Measurements from ENCODE around the gene ADAM15. TPM values are rescaled to one million over a fixed set of nuclear protein-coding genes. Genes with fewer than 3 reads are reported as not detected.

The ADAM15 gene
- polyA plus RNA-seq, 1 donor from 2014 or later: 8.0 TPM

DNA sequence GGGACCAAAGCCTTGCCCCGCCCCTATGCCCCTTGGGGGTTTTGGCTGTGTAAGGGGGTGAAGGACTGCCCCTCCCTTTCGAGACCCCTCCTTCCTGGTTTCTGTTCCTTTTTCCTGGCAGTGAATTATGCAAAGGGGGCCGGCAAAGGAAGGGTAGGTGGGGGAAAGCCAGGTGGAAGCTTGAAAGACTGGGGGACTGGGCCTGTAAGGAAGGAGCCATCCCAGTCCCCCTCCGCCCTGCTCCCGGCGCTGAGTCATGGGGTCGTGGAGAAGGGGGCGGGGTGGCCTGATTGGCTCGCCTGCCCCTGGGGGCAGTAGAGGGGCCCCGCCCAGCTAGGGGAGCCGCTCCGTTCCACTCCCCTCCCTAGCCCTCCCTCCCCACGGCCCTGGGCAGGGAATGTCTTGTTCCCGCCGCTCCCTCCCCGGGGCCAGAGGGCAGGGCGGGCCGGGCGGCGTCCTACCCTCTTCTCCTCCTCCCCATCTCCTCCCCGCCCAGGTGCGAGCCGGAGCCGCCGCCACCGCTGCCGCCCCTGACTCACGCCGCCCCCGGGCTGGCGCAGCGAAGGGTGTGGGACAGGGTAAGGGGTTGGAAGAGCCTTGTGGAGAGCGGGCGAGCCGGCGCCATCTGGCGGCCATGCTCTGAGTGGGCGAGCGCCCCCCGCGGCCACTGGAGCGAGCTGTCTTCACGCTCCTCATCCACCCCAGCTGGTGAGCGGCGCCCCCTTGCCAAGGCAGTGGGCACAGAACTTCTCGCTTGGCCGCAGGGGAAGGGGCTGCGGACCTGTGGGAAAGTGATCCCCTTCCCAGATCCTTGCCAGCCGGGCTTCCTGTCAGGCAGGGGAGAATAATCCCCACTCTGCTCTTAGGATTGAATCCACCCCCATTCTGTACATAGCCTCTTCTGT, 33.8 kb upstream of the ADAM15 start:
- Mint-ChIP-seq H3K9me3 (no peaks in the 10 kb centered on the region), H3K36me3 (peaks cover 2% of the 10 kb centered on the region), H3K4me1 (peaks cover 25 to 38% (median 30%) of the 10 kb centered on the region in 3 donors), H3K4me3 (peak overlapping the region; percentile 76 to 91 (median 90)), H3K27ac (peak overlapping the region; percentile 78 to 93 (median 87)), H3K27me3 (no peaks in the 10 kb centered on the region)

DNA sequence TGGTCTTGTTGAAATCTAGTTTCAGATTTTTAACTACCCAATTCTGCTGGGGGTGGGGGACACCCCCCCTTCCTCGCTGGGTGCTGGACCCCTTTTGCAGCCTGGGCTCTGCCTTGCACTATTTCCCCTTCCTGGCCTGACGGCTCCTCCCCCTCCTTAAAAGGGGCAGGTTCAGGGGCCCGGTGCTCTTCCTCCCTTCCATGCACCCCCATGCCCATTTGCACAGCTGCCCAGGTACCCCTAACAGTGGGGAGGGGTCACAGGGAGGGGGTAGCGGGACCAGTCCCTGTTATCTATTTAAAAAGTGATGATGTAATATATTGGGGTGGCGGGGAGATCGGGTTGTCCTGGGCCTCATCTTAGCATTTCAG, 33.2 kb upstream of the ADAM15 start:
- H3K27me3 Mint-ChIP-seq: no peaks in the 10 kb centered on the region
- H3K4me1 Mint-ChIP-seq: peaks cover 18 to 32% (median 30%) of the 10 kb centered on the region in 3 donors
- peaks cover 2% of the 10 kb centered on the region for H3K36me3 Mint-ChIP-seq
- H3K9me3 Mint-ChIP-seq: no peaks in the 10 kb centered on the region
- peak overlapping the region; percentile 76 to 81 (median 78) for H3K27ac Mint-ChIP-seq
- H3K4me3 Mint-ChIP-seq: peak overlapping the region; percentile 76 to 91 (median 90)

DNA sequence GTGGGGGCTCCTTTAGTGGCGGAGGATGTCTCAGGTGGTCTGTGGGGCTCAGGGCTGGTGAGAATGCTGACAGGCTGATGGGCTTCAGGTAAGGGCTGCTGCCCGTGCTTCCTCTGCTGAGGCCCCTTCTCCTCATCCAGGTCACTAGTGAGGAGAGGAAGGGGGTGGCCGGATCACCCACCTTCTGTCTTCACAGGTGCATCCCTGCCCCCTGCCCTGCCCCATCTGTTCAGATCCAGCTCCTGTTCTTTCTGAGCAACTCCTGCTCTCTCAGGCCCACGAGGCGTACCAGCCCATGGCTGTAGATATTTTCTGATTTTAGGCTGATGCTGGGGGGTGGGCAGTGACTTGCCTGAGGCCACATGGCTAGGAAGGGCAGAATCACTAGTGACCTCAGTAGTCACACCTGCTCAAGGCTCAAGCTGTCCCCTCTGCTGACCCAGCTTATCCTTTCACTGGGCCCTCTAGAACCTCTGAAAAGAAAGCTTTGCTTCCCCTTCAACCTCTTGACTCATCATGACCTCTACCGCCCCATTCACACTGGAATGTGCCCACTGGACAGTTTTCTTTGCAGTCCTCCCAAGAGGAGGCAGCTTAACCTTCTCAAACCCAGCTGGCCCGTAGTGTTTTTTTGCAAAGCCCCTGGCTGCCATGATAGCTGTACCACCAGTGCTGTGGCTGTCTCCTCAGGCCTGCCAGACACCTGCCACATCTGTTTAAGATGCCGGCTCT, 32.3 kb upstream of the ADAM15 start:
- peaks cover 2% of the 10 kb centered on the region for H3K36me3 Mint-ChIP-seq
- no peaks in the 10 kb centered on the region for H3K27me3 Mint-ChIP-seq
- H3K4me1 Mint-ChIP-seq: peaks cover 14 to 28% (median 27%) of the 10 kb centered on the region in 3 donors
- peak overlapping the region in 3 of 4 donors; percentile 53 to 77 (median 74) for H3K4me3 Mint-ChIP-seq
- no peaks in the 10 kb centered on the region for H3K9me3 Mint-ChIP-seq
- H3K27ac Mint-ChIP-seq: peak overlapping the region; percentile 49 to 69 (median 59)

DNA sequence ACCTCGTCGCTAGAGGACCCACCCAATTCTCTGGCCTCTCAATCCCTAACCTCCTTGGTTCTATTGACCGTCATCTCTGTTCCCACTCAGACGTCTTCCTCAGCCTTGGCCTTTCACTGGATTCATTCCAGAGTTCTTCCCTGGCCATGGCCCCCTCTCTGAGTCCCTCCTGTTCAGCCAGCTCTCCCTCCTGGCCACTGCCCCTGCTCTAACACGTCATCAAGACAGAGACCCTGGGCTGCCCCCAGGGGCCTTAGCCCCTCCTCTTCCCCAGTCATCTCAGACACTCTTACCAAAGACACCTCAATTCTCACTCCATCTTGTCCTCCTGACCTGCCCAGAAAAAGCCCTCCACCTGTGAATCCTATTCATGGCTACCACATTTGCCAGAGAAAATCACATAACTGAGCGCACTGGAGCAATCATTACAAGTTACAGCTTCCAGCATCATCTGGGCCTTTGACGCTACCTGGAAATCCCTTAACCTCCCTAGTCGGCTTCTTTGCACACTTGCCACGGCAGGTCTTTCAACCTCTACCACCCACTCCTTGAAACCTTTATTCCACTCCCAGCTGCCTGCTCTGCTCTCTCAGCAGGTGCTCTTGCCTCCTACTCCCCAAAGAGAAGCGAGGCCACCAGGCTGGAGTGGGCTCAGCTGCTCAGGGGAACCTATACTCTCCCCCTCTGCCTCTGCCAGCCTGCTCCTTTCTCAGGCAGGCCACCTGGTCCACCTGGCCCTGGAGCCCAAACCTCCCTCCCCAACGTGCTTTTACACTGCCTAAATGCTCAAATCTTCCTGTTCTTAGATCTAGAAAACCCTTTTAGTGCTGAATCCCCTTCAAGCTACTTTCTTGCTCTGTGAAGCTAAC, 31.5 kb upstream of the ADAM15 start:
- H3K4me1 Mint-ChIP-seq: peaks cover 7 to 22% (median 19%) of the 10 kb centered on the region in 3 donors
- H3K27ac Mint-ChIP-seq: peak overlapping the region; percentile 49 to 69 (median 59)
- H3K4me3 Mint-ChIP-seq: peak overlapping the region in 3 of 4 donors; percentile 23 to 77 (median 53)
- H3K9me3 Mint-ChIP-seq: no peaks in the 10 kb centered on the region
- H3K27me3 Mint-ChIP-seq: no peaks in the 10 kb centered on the region
- H3K36me3 Mint-ChIP-seq: peaks cover 2% of the 10 kb centered on the region

DNA sequence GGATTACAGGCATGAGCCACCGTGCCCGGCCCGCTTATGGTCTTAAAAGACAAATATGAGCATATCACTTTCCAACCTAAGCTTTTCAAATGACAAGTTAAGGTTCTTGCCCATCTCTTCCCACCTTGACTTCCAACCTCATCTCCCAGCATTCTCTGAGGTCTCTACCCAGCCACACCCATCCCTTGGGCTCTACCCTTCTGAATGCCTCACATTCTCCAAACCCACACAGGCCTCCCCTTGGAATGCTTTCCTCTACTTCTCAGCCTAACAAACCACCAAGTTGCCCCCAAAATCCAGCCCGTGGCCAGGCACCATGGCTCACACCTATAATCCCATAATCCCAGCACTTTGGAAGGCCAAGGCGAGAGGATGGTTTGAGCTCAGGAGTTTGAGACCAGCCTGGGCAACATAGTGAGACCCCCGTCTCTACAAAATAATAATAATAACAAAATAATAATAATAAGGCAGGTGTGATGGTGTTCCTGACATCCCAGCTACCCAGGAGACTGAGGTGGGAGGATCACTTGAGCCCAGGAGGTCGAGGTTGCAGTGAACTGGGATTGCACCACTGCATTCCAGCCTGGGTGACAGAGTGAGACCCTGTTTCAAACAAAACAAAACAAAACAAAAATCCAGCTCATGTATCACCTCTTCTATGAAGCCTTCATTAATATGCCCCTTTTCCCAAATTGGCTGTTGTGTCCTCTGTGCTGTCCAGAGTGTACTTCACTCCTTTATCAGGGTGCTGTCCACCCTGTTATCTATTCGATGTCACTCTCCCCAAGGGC, 28.8 kb upstream of the ADAM15 start:
- Mint-ChIP-seq H3K27me3 (no peaks in the 10 kb centered on the region), H3K36me3 (peaks cover 2% of the 10 kb centered on the region), H3K4me1 (peaks cover 0 to 9% (median 7%) of the 10 kb centered on the region in 3 donors), H3K4me3 (no peak overlapping the region), H3K9me3 (no peaks in the 10 kb centered on the region), H3K27ac (peak overlapping the region in 2 of 3 donors; percentile 45 to 82)

DNA sequence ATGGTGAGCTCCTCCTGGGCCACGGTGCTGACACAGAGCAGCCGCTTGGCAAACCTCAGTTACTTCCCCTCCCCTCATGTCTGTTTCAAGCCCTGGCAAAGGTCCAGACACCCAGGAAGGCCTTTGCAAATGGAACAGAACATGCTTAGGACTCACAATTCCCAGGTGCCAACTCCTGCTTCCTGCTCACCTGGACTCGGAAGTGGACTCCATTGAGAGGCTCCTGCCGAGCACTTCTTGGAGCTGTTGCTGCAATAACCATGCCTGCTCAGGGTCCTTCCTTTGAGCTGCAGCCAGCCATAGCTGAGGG, 28.2 kb upstream of the ADAM15 start:
- Mint-ChIP-seq H3K4me1 (peaks cover 0 to 7% (median 6%) of the 10 kb centered on the region in 3 donors), H3K27ac (peak overlapping the region in 2 of 3 donors; percentile 45 to 82), H3K36me3 (peaks cover 2% of the 10 kb centered on the region), H3K9me3 (no peaks in the 10 kb centered on the region), H3K27me3 (no peaks in the 10 kb centered on the region), H3K4me3 (no peak overlapping the region)

DNA sequence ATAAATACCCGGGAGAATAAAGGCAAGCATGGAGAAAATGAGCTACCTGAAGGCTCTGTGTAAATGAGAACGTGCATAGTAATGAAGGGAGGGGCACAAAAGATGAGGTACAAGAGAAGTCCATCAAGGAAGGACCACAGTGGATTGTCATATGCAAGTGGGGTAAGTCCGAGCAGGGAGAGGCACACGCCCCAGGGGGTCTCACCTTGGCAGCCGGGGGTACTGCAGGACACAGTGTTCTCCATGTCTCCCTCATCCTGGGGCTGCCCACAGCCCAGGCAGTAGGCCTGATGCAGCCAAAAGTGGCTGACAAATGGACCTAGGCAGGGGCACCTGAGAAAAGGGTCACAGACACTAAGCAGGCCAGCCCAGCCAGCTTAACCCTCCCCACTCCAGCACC, 27.5 kb upstream of the ADAM15 start:
- H3K4me3 Mint-ChIP-seq: no peak overlapping the region
- H3K4me1 Mint-ChIP-seq: peaks cover 0 to 7% (median 2%) of the 10 kb centered on the region in 3 donors
- peaks cover 2% of the 10 kb centered on the region for H3K36me3 Mint-ChIP-seq
- H3K27ac Mint-ChIP-seq: no peak overlapping the region
- no peaks in the 10 kb centered on the region for H3K27me3 Mint-ChIP-seq
- no peaks in the 10 kb centered on the region for H3K9me3 Mint-ChIP-seq

DNA sequence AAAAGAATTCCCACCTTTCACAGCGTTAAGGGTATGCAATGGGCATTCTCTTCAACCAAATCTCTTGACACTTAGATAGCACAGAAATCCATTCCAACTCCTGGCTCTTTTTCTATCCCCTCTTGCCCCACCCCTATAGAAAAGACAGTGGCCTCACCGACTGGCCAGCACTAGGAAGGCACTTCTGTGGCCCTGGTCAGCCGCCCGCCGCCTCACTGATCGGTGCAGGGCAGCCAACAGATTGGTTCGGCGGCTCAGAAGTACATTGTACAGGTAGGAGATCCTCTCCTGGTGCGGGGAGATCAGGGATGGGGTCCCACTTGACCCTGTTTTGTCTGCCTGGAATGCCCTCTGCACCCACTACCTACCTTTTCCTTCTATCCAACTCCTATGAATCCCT, 26.8 kb upstream of the ADAM15 start:
- peaks cover 0 to 7% (median 2%) of the 10 kb centered on the region in 3 donors for H3K4me1 Mint-ChIP-seq
- H3K9me3 Mint-ChIP-seq: no peaks in the 10 kb centered on the region
- H3K36me3 Mint-ChIP-seq: peaks cover 2% of the 10 kb centered on the region
- peaks cover 1% of the 10 kb centered on the region for H3K27me3 Mint-ChIP-seq
- no peak overlapping the region for H3K27ac Mint-ChIP-seq
- no peak overlapping the region for H3K4me3 Mint-ChIP-seq

DNA sequence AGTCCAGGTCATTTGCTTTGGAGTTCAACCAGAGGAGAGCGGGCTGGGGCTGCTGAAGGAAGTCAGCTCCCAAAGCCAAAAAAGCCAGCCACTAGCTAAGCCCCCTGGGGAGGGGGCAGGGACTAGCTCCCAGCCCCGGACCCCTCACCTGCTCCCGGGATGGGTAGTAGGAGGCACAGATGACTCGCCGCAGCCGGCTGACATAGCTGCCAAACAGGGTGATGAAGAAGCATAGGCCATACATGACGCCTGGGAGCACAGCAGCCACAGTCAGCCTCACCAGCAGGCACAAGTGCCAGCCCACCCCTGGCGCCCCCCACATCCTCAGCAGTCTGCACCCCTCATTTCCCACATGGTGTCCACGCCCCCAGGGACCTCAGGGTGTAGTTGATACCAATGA, 25.0 kb upstream of the ADAM15 start:
- H3K36me3 Mint-ChIP-seq: no peaks in the 10 kb centered on the region
- H3K4me1 Mint-ChIP-seq: peaks cover 0 to 5% (median 0%) of the 10 kb centered on the region in 3 donors
- H3K4me3 Mint-ChIP-seq: no peak overlapping the region
- H3K9me3 Mint-ChIP-seq: no peaks in the 10 kb centered on the region
- H3K27ac Mint-ChIP-seq: no peak overlapping the region
- peaks cover 1% of the 10 kb centered on the region for H3K27me3 Mint-ChIP-seq

DNA sequence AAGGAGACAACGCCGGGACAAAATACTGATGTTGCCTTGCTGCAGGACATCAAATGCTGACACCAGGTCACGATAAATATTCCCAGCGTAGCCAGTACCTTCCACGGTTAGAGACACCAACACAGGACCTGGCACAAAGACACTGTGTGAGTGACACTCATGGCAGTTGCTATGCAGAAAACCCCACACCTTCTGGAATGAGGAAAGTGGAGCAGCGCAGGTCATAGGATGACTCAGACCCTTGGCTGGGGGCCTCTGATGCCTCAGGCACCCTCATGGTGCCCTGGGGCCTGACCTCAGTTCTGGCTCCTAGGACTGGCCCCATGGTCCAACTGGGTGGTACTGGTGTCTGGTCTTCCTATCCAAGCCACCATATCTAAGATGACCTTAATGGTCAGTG, 24.5 kb upstream of the ADAM15 start:
- H3K27ac Mint-ChIP-seq: peak overlapping the region in 1 of 3 donors; percentile 31
- no peaks in the 10 kb centered on the region for H3K9me3 Mint-ChIP-seq
- H3K27me3 Mint-ChIP-seq: peaks cover 1% of the 10 kb centered on the region
- no peaks in the 10 kb centered on the region for H3K36me3 Mint-ChIP-seq
- H3K4me1 Mint-ChIP-seq: peaks cover 0 to 5% (median 0%) of the 10 kb centered on the region in 3 donors
- no peak overlapping the region for H3K4me3 Mint-ChIP-seq

DNA sequence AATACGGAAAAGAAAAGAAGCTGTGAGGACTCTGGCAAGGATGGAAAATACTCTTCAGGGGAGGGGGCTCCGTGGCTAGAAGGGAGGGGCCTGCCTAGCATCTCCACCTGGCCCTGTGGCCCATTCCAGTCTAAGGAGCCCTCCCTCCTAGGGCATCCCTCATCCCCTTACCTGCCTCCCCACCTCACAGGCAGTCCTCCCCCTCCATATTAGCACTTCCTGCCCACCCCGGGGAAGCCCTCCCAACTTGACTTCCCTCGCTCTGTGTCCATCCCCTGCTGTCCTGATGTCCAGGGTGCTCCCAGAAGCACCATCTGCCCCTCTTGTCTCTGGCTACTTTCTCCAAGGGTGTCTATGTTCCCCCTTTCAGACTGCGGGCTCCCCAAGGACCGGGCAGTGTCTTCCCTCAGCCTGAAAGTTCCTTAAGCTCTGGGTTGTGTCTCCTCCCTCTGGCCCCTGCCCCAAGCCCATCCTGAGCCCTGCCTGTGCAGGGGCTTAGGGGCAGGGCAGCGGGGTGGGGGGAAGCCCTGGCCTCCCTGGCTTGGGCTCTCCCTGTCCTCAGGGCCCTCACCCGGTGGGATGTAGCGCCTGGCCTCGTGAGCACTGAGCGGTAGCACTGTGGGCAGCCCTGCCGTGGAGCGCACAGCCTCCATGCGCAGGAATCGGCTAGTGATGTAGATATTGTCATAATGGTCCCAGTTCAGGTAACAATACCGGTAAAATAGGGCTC, 21.4 kb upstream of the ADAM15 start:
- peaks cover 1% of the 10 kb centered on the region for H3K27me3 Mint-ChIP-seq
- H3K4me3 Mint-ChIP-seq: no peak overlapping the region
- H3K36me3 Mint-ChIP-seq: no peaks in the 10 kb centered on the region
- peak overlapping the region in 1 of 3 donors; percentile 62 for H3K27ac Mint-ChIP-seq
- no peaks in the 10 kb centered on the region for H3K9me3 Mint-ChIP-seq
- H3K4me1 Mint-ChIP-seq: peaks cover 0 to 1% (median 0%) of the 10 kb centered on the region in 3 donors

DNA sequence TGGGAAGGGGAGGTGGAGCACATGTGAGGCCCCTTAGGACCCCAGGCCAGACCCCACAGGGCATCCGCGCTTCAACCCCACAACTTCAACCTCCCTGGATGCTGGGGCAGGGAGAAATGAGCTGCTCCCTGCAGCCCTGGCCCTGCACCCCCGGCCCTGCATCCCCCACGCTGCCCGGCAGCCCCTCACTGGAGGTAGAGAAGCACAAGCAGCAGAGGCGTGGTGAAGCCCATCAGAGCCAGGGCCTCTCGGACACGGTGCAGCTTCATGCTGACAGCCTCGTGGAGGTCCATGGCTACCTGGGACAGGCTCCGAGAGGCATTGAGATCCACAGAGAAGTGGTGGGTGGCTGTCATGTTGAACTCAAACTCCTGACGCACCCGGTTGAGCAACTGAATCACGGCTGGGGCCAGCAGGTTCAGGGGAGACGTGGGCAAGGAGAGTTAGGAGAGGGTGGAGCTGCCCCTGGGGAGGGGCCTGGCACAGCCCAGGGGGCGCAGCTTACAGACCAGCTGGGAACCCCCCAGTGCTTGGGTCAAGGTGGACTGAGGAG, 20.8 kb upstream of the ADAM15 start:
- Mint-ChIP-seq H3K27ac (no peak overlapping the region), H3K36me3 (no peaks in the 10 kb centered on the region), H3K4me3 (no peak overlapping the region), H3K27me3 (peaks cover 1% of the 10 kb centered on the region), H3K4me1 (peaks cover 0 to 1% (median 0%) of the 10 kb centered on the region in 3 donors), H3K9me3 (no peaks in the 10 kb centered on the region)

DNA sequence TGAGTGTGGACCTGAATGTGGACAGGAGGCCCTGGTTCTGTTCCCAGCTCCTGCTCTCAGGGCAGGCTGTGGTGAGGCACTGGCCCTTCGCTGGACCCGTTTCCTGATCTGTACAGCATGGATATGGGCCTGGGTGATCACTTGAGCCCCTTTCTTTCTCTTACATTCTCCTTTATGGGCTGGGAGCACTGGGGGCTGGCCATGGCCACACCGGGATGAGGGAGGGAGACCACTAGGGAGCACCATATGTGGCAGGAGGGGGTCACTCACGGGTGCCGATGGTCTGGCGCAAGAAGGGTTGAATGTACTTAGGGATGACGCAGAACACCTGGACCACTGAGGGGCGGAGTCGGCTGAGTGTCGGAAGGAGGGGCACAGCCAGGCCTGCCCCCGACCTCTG, 20.2 kb upstream of the ADAM15 start:
- Mint-ChIP-seq H3K36me3 (no peaks in the 10 kb centered on the region), H3K9me3 (no peaks in the 10 kb centered on the region), H3K4me1 (peaks cover 0 to 1% (median 0%) of the 10 kb centered on the region in 3 donors), H3K27me3 (peaks cover 1% of the 10 kb centered on the region), H3K4me3 (no peak overlapping the region), H3K27ac (no peak overlapping the region)

Measured in IgD-negative memory B cell (primary cell).